Tibial artery (tissue), 4 donors: ENCODE data around the gene ST6GALNAC6.
A peak's percentile ranks its signal among the peaks of the same experiment; 100 is the strongest.

Experiments used
- DNase-seq, 2 donors: peaks; one replicate each; pipeline ENCODE4 v3.0.0-alpha.2; 2019
- H3K27ac ChIP-seq, 2 donors: fragments of 200-600 bp; sonication (generic) in 1 of 2; 1 replicate in 1 of 2; 2 replicates in 1 of 2; pipeline ENCODE4 v1.5.1; 2018 to 2019; ENCODE audit warnings: mild to moderate bottlenecking in 1 of 2
- H3K27me3 ChIP-seq, 2 donors: fragments of 200-600 bp; sonication (generic) in 1 of 2; one replicate each; pipeline versions ENCODE4 v1.5.1 to v1.6.0; 2016 to 2019
- H3K36me3 ChIP-seq, 3 donors: fragments of 200-600 bp; sonication (generic) in 2 of 3; one replicate each; pipeline ENCODE4 v1.5.1; 2016 to 2019; ENCODE audit warnings: mild to moderate bottlenecking in 2 of 3
- H3K4me1 ChIP-seq, 4 donors: fragments of 200-600 bp; sonication (generic) in 2 of 4; 1 replicate in 3 of 4; 2 replicates in 1 of 4; pipeline ENCODE4 v1.5.1; 2016 to 2019
- H3K4me3 ChIP-seq, 2 donors: fragments of 200-600 bp; sonication (generic) in 1 of 2; 1 replicate in 1 of 2; 2 replicates in 1 of 2; pipeline ENCODE4 v1.5.1; 2018 to 2019; ENCODE audit warnings: mild to moderate bottlenecking in 2 of 2
- H3K9me3 ChIP-seq, 3 donors: fragments of 200-600 bp; sonication (generic) in 1 of 3; one replicate each; pipeline ENCODE4 v1.5.1; 2016 to 2019
- CTCF ChIP-seq, 2 experiments: fragments of 200-600 bp in 1 of 2; fragments of 450-650 bp in 1 of 2; IDR thresholded peaks; one replicate each; pipeline ENCODE4 v1.5.1; 2017 to 2019; ENCODE audit warnings: antibody characterized with exemption in 2 of 2, mild to moderate bottlenecking in 1 of 2, moderate library complexity in 1 of 2
- intact Hi-C: fragments of 100-400 bp; cut with DNase I; formaldehyde crosslinking; loops from one replicate; pipeline ENCODE4 v1.15.0; 2023; ENCODE audit warnings: low total_unique reads

ST6GALNAC6 gene

GRCh38 chr9:127912882-127913281 lies 13.5 kb upstream of the ST6GALNAC6 start:
- H3K9me3 ChIP-seq = no peaks in the 10 kb centered on the region
- no peaks in the 10 kb centered on the region for H3K27me3 ChIP-seq
- TF ChIP-seq CTCF (IDR thresholded peaks at IDR 0.05) = no peak
- no peak overlapping the region for H3K4me3 ChIP-seq
- no peak for DNase-seq
- H3K36me3 ChIP-seq = peaks cover 10 to 57% (median 42%) of the 10 kb centered on the region in 3 donors
- intact Hi-C loops = no loop called here
- H3K27ac ChIP-seq = no peak overlapping the region
- H3K4me1 ChIP-seq = peaks cover 0 to 30% (median 26%) of the 10 kb centered on the region in 4 donors

- Histone ChIP-seq H3K27ac (no peak overlapping the region), H3K4me1 (peaks cover 0 to 27% (median 21%) of the 10 kb centered on the region in 4 donors), H3K27me3 (no peaks in the 10 kb centered on the region), H3K9me3 (no peaks in the 10 kb centered on the region), H3K36me3 (peaks cover 10 to 59% (median 42%) of the 10 kb centered on the region in 3 donors), H3K4me3 (no peak overlapping the region)
- no peak for TF ChIP-seq CTCF (IDR thresholded peaks at IDR 0.05)
- intact Hi-C loops = no loop called here
- no peak for DNase-seq
Observed at GRCh38 chr9:127912296-127912695, 12.9 kb upstream of the ST6GALNAC6 start.

GRCh38 chr9:127910613-127911205 lies 11.3 kb upstream of the ST6GALNAC6 start:
- Histone ChIP-seq H3K4me1 (peaks cover 0 to 32% (median 23%) of the 10 kb centered on the region in 4 donors), H3K27me3 (no peaks in the 10 kb centered on the region), H3K4me3 (no peak overlapping the region), H3K36me3 (peaks cover 10 to 59% (median 42%) of the 10 kb centered on the region in 3 donors), H3K27ac (no peak overlapping the region), H3K9me3 (no peaks in the 10 kb centered on the region)
- intact Hi-C loops = no loop called here
- no peak for DNase-seq
- no peak for TF ChIP-seq CTCF (IDR thresholded peaks at IDR 0.05)

- intact Hi-C loops = no loop called here
- Histone ChIP-seq H3K27ac (peak overlapping the region in 1 of 2 donors; percentile 11), H3K4me1 (peaks cover 0 to 32% (median 24%) of the 10 kb centered on the region in 4 donors), H3K36me3 (peaks cover 10 to 59% (median 42%) of the 10 kb centered on the region in 3 donors), H3K9me3 (no peaks in the 10 kb centered on the region), H3K4me3 (no peak overlapping the region), H3K27me3 (no peaks in the 10 kb centered on the region)
- no peak for TF ChIP-seq CTCF (IDR thresholded peaks at IDR 0.05)
- DNase-seq = no peak
Observed at GRCh38 chr9:127909839-127910273, 10.5 kb upstream of the ST6GALNAC6 start.

- peaks cover 0 to 40% (median 36%) of the 10 kb centered on the region in 4 donors for H3K4me1 ChIP-seq
- TF ChIP-seq CTCF (IDR thresholded peaks at IDR 0.05) = no peak
- DNase-seq = no peak
- no peak overlapping the region for H3K4me3 ChIP-seq
- H3K27ac ChIP-seq = no peak overlapping the region
- no peaks in the 10 kb centered on the region for H3K9me3 ChIP-seq
- no peaks in the 10 kb centered on the region for H3K27me3 ChIP-seq
- intact Hi-C loops = no loop called here
- H3K36me3 ChIP-seq = peaks cover 10 to 52% (median 40%) of the 10 kb centered on the region in 3 donors
Observed at GRCh38 chr9:127908660-127908926, 9.2 kb upstream of the ST6GALNAC6 start.
